H1 (cell line): ENCODE measurements around the gene CHI3L1. TPM values are rescaled to one million over a fixed set of nuclear protein-coding genes. Genes with fewer than 3 reads are reported as not detected.

ENCODE experiments used
- CTCF ChIA-PET: fragments of 300-600 bp; sonication (Branson Sonifier 250); formaldehyde crosslinking; loops from one replicate; lab custom pipeline; 2021; ENCODE audit not compliant: partially characterized antibody; lab: Charles Lee
- POLR2A ChIA-PET: fragments of 300-600 bp; sonication (Branson Sonifier 250); formaldehyde crosslinking; loops from one replicate; lab custom pipeline; 2021; ENCODE audit warnings: inconsistent platforms; ENCODE audit not compliant: partially characterized antibody; lab: Charles Lee
- DNase-seq, 2 experiments: peaks; one replicate each; pipeline versions ENCODE4 v3.0.0 to v3.0.0-alpha.2; 2010 to 2022; ENCODE audit warnings: low spot score in 2 of 2, low read depth in 1 of 2, mixed read lengths in 1 of 2
- FAIRE-seq: peaks from 2 replicates; lab custom pipeline; 2011; peaks lifted over from hg19 to GRCh38; lab: Jason Lieb, UNC
- H2AFZ ChIP-seq: 2 replicates; pipeline ENCODE4 v1.8.1; 2012; ENCODE audit warnings: low read length, inconsistent platforms
- H2AK5ac ChIP-seq: 2 replicates; pipeline ENCODE4 v1.6.1; 2013; ENCODE audit warnings: low read depth, low read length
- H2BK120ac ChIP-seq: replicated peaks from 2 replicates; pipeline ENCODE3; 2013; ENCODE audit warnings: low read depth, low read length, inconsistent platforms
- H2BK12ac ChIP-seq: 2 replicates; pipeline ENCODE4 v1.6.1; 2013; ENCODE audit warnings: low read depth, low read length
- H2BK15ac ChIP-seq: 2 replicates; pipeline ENCODE4 v1.6.1; 2013; ENCODE audit warnings: low read length
- H2BK20ac ChIP-seq: 2 replicates; pipeline ENCODE4 v1.6.1; 2013; ENCODE audit warnings: low read length
- H2BK5ac ChIP-seq: 2 replicates; pipeline ENCODE4 v1.6.1; 2013; ENCODE audit warnings: low read depth, low read length
- H3K14ac ChIP-seq: 2 replicates; pipeline ENCODE4 v1.6.1; 2013; ENCODE audit warnings: inconsistent platforms; ENCODE audit not compliant: insufficient read length
- H3K18ac ChIP-seq: 2 replicates; pipeline ENCODE4 v1.6.1; 2013; ENCODE audit warnings: low read length; ENCODE audit errors: extremely low read depth
- H3K23ac ChIP-seq: 2 replicates; pipeline ENCODE4 v1.6.1; 2013; ENCODE audit warnings: inconsistent platforms; ENCODE audit not compliant: insufficient read length
- H3K23me2 ChIP-seq: 2 replicates; pipeline ENCODE4 v1.6.1; 2013; ENCODE audit warnings: low read depth, low read length
- H3K27ac ChIP-seq: 2 replicates; pipeline ENCODE4 v1.6.1; 2011; ENCODE audit warnings: low read depth, low read length, inconsistent platforms
- H3K27me3 ChIP-seq, 4 experiments: replicated peaks in 1 of 4; 1 replicate in 1 of 4; 2 replicates in 3 of 4; pipeline versions ENCODE4 v1.6.1 to v1.8.1; 2011 to 2013; ENCODE audit warnings: low read length in 3 of 4, mild to moderate bottlenecking in 3 of 4, inconsistent platforms in 2 of 4, mixed read lengths in 2 of 4, moderate library complexity in 1 of 4; ENCODE audit not compliant: control insufficient read depth in 3 of 4, insufficient read depth in 3 of 4; ENCODE audit errors: extremely low read depth in 1 of 4
- H3K36me3 ChIP-seq, 4 experiments: 2 replicates each; pipeline versions ENCODE4 v1.6.1 to v1.8.1; 2011 to 2013; ENCODE audit warnings: mild to moderate bottlenecking in 4 of 4, low read length in 3 of 4, moderate library complexity in 2 of 4, control low read depth in 1 of 4, inconsistent platforms in 1 of 4; ENCODE audit not compliant: insufficient read depth in 4 of 4, control insufficient read depth in 2 of 4
- H3K4ac ChIP-seq: replicated peaks from 2 replicates; pipeline ENCODE3; 2013; ENCODE audit warnings: low read length, low read depth, mixed read lengths, inconsistent platforms; ENCODE audit not compliant: insufficient read length
- H3K4me1 ChIP-seq, 4 experiments: replicated peaks in 1 of 4; 1 replicate in 1 of 4; 2 replicates in 3 of 4; pipeline versions ENCODE4 v1.6.1 to v1.8.1; 2011 to 2013; ENCODE audit warnings: low read length in 3 of 4, inconsistent platforms in 2 of 4, mixed read lengths in 1 of 4; ENCODE audit not compliant: insufficient read depth in 4 of 4, control insufficient read depth in 3 of 4
- H3K4me2 ChIP-seq, 2 experiments: 2 replicates each; pipeline versions ENCODE4 v1.6.1 to v1.8.1; 2011 to 2013; ENCODE audit warnings: low read depth in 2 of 2, low read length in 2 of 2, control low read depth in 1 of 2, inconsistent platforms in 1 of 2, mild to moderate bottlenecking in 1 of 2; ENCODE audit not compliant: insufficient read depth in 1 of 2
- H3K4me3 ChIP-seq, 4 experiments: fragments of 200-600, 300-600 bp in 1 of 4; sonication (generic), shearing (Covaris generic), sonication (Bioruptor Twin) in 1 of 4; 2 replicates each; pipeline versions ENCODE4 v1.5.1 to v1.8.1; 2011 to 2016; ENCODE audit warnings: low read length in 4 of 4, low read depth in 3 of 4, control low read depth in 2 of 4, inconsistent platforms in 2 of 4, mild to moderate bottlenecking in 2 of 4, mixed read lengths in 1 of 4, moderate library complexity in 1 of 4; ENCODE audit not compliant: insufficient read depth in 2 of 4; ENCODE audit errors: extremely low read depth in 1 of 4
- H3K56ac ChIP-seq: replicated peaks from 2 replicates; pipeline ENCODE3; 2013; ENCODE audit warnings: low read depth, mild to moderate bottlenecking, mixed read lengths, low read length, inconsistent platforms; ENCODE audit not compliant: insufficient read length
- H3K79me1 ChIP-seq: 2 replicates; pipeline ENCODE4 v1.6.1; 2013; ENCODE audit warnings: low read depth, low read length, control low read depth
- H3K79me2 ChIP-seq, 2 experiments: 2 replicates each; pipeline versions ENCODE4 v1.6.1 to v1.8.1; 2012 to 2013; ENCODE audit warnings: low read length in 2 of 2, mild to moderate bottlenecking in 2 of 2, inconsistent platforms in 1 of 2; ENCODE audit not compliant: insufficient read depth in 2 of 2, control insufficient read depth in 1 of 2
- H3K9ac ChIP-seq, 4 experiments: replicated peaks in 1 of 4; 1 replicate in 1 of 4; 2 replicates in 3 of 4; pipeline versions ENCODE4 v1.6.1 to v1.8.1; 2011 to 2013; ENCODE audit warnings: low read depth in 3 of 4, low read length in 3 of 4, control low read depth in 2 of 4, mild to moderate bottlenecking in 2 of 4, moderate library complexity in 2 of 4, inconsistent platforms in 1 of 4; ENCODE audit errors: extremely low read depth in 1 of 4
- H3K9me3 ChIP-seq, 2 experiments: 2 replicates each; pipeline versions ENCODE4 v1.6.1 to v1.8.1; 2012 to 2013; ENCODE audit warnings: mild to moderate bottlenecking in 2 of 2, moderate library complexity in 2 of 2, control low read depth in 1 of 2, inconsistent platforms in 1 of 2, low read depth in 1 of 2, low read length in 1 of 2, mixed read lengths in 1 of 2; ENCODE audit not compliant: insufficient read depth in 2 of 2
- H4K20me1 ChIP-seq, 2 experiments: replicated peaks in 1 of 2; 2 replicates each; pipeline versions ENCODE3 to v1.8.1; 2011 to 2013; ENCODE audit warnings: inconsistent platforms in 2 of 2, low read length in 2 of 2, mild to moderate bottlenecking in 1 of 2; ENCODE audit not compliant: insufficient read depth in 2 of 2, control insufficient read depth in 1 of 2
- H4K5ac ChIP-seq: 2 replicates; pipeline ENCODE4 v1.6.1; 2013; ENCODE audit warnings: low read length, low read depth, mixed read lengths, inconsistent platforms; ENCODE audit not compliant: insufficient read length
- H4K8ac ChIP-seq: 2 replicates; pipeline ENCODE4 v1.8.0; 2013; ENCODE audit warnings: mild to moderate bottlenecking, moderate library complexity, low read length, inconsistent platforms; ENCODE audit not compliant: insufficient read depth; ENCODE audit errors: extremely low read depth
- H4K91ac ChIP-seq: replicated peaks from 2 replicates; pipeline ENCODE3; 2013; ENCODE audit warnings: low read length, mixed read lengths, inconsistent platforms; ENCODE audit not compliant: insufficient read length
- ASH2L ChIP-seq: fragments of 200-600, 300-600 bp; sonication (generic); IDR thresholded peaks from one replicate; pipeline ENCODE4 v1.7.1; 2017; ENCODE audit warnings: low read length
- BRCA1 ChIP-seq: IDR thresholded peaks from 2 replicates; pipeline ENCODE4 v1.6.1; 2012; ENCODE audit warnings: low read depth, low read length, improper control_type of control experiment
- CEBPB ChIP-seq: IDR thresholded peaks from 2 replicates; pipeline ENCODE4 v1.6.1; 2012; ENCODE audit warnings: low read depth, low read length
- CREB1 ChIP-seq: IDR thresholded peaks from 2 replicates; pipeline ENCODE4 v1.6.1; 2012; ENCODE audit warnings: inconsistent platforms
- EZH2 ChIP-seq: fragments of 200-600 bp; sonication (generic); IDR thresholded peaks from 2 replicates; pipeline ENCODE4 v1.7.1; 2012; ENCODE audit warnings: low read depth, mild to moderate bottlenecking, moderate library complexity, low read length, inconsistent platforms; ENCODE audit not compliant: severe bottlenecking
- YY1 ChIP-seq: IDR thresholded peaks from 2 replicates; pipeline ENCODE4 v1.6.1; 2011; ENCODE audit warnings: low read depth, mild to moderate bottlenecking, low read length
- WGBS, 2 experiments: shearing (Covaris generic) in 1 of 2; methylation state at CpG; one replicate each; pipeline versions ENCODE4 v1.1.6 to v1.1.7; 2013 to 2015; ENCODE audit warnings: low lambda C conversion rate in 2 of 2, mixed read lengths in 2 of 2, inconsistent platforms in 1 of 2, low coverage in 1 of 2, missing lambda C conversion rate in 1 of 2; ENCODE audit not compliant: insufficient replicate concordance in 2 of 2, insufficient coverage in 1 of 2, insufficient read length in 1 of 2; ENCODE audit errors: extremely low coverage in 1 of 2, missing lambda C conversion rate in 1 of 2; 5-methylcytosine and 5-hydroxymethylcytosine counted together
- polyA plus RNA-seq, 7 experiments: library from polyadenylated mRNA; depleted of rRNA in 3 of 7; stranded (reverse) in 5 of 7; unstranded in 2 of 7; fragments of >200 nt in 5 of 7; fragments of 200-250 nt in 2 of 7; gene quantifications; 1 replicate in 5 of 7; 2 replicates in 1 of 7; 4 replicates in 1 of 7; pipeline versions ENCODE4 v1.2.1 to v1.2.3, GENCODE V29; 2011 to 2013; ENCODE audit warnings: missing spikeins in 2 of 7, mixed read lengths in 2 of 7
- total RNA-seq: library from RNA; stranded (reverse); fragmentation: NEBNext Ultra II Directional; extraction: Animal tissue kit (Norgen Biotek cat#: 25700); gene quantifications from 2 replicates; pipeline ENCODE4 v1.2.1, GENCODE V29; 2021
- TF ChIP-seq, protein P1 (sequence below): IDR thresholded peaks from 2 replicates; pipeline ENCODE4 v1.6.1; 2012; ENCODE audit warnings: inconsistent platforms
- TF ChIP-seq, protein P2 (sequence below), 3 experiments: IDR thresholded peaks; 1 replicate in 2 of 3; 2 replicates in 1 of 3; pipeline versions ENCODE4 v1.5.1 to v1.6.1; 2011; ENCODE audit warnings: low read length in 3 of 3, mild to moderate bottlenecking in 3 of 3, inconsistent platforms in 2 of 3, low read depth in 1 of 3, moderate library complexity in 1 of 3; ENCODE audit not compliant: insufficient read depth in 1 of 3; ENCODE audit errors: control extremely low read depth in 1 of 3

The CHI3L1 gene
- total and polyA plus RNA-seq, 2 of the 8 experiments (the other 6 are each of a cell fraction or from before 2014, with no cell fraction given), result 1.0 TPM; not detected in 1

DNA sequence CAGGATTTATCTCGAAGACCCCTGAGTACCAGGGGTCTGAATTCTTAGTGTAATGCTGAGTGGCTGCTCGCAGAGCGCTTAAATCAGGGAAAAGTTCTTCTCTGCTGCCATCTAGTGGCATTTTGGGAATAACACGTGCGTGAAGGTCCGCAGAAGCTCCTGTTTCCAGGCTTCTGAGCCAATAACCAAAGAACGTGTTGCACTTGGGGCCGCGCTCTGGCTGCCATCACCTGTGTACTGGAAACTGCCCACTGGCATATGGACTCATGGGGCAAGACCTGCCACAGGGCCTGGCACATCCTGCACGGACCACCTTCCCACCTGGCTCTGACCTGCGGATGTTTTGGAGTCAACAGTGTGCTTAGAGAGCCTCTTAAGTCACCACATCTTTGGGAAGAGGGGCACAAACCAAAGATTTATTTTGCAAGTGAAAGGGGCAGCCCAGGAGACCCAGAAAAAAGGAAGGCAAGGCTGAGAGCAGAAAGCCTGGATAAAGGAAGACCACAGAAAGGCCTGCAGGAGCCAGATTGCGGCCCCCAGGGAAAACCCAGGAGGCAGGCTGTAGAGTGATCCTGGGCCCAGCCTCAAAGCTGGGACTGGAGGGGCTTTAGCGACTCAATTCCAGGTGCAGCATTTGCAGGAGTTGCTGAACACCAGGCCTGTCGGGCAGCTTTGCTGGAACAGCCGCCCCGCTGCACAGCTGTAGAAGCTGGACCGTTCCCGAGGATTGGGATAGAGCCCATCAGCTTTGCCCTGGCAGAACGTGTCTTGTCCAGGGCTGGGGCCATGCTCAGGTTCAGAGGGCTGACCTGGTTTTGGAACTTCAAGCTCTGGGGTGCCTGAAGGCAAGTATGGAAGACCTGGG is 30.0 kb upstream of the CHI3L1 start:
- Histone ChIP-seq H2BK5ac (no peak overlapping the region), H3K23me2 (no peaks in the 10 kb centered on the region), H2BK20ac (no peak overlapping the region), H2AK5ac (no peak overlapping the region), H3K27ac (no peak overlapping the region), H3K27me3 (no peaks in the 10 kb centered on the region), H3K9me3 (no peaks in the 10 kb centered on the region), H2BK120ac (no peak overlapping the region), H3K36me3 (no peaks in the 10 kb centered on the region), H4K5ac (no peak overlapping the region), H3K4me1 (peaks cover 0 to 12% (median 11%) of the 10 kb centered on the region in 4 experiments; a peak in 6 of 7 replicates), H3K79me2 (no peaks in the 10 kb centered on the region), H3K4ac (no peak overlapping the region), H3K56ac (peak overlapping the region; percentile 35), H2BK15ac (no peak overlapping the region), H3K4me3 (peak overlapping the region in 2 of 4 experiments; percentile 17 to 40; a peak in 3 of 8 replicates), H4K91ac (no peak overlapping the region), H3K14ac (no peak overlapping the region), H2BK12ac (peak overlapping the region; percentile 82; the same call in 1 of the 2 replicates), H3K23ac (no peak overlapping the region), H2AFZ (peak overlapping the region; percentile 83; the same call in 1 of the 2 replicates), H3K79me1 (no peaks in the 10 kb centered on the region), H3K9ac (no peak overlapping the region), H3K4me2 (peak overlapping the region; percentile 39 to 62), H4K8ac (0 out of 2 replicates have a peak overlapping the region, but pooled peaks have one; percentile 15), H3K18ac (peak overlapping the region; percentile 73; the same call in 1 of the 2 replicates), H4K20me1 (no peaks in the 10 kb centered on the region)
- DNase-seq (peak; percentile 71 to 86), FAIRE-seq (peak; percentile 92)
- CTCF ChIA-PET, result interaction anchor here (0.6 to 18.1 kb wide), 51 partner anchors 9 to 472 kb away, joined by 3 to 479 read pairs (median 10); partner anchors contain the start of genes ADORA1, CHI3L1, CHIT1 and MYBPH
- WGBS, 2 experiments, result 42% methylated on average over 19 of the region's 19 CpGs; no CpG with 5 or more reads in 1 of the 2 experiments
- POLR2A ChIA-PET, result interaction anchor here (0.7 to 1.5 kb wide), 7 partner anchors 9 to 173 kb away, joined by 3 to 4 read pairs (median 3); no protein-coding TSS in a partner anchor
- TF ChIP-seq, protein P1, sequence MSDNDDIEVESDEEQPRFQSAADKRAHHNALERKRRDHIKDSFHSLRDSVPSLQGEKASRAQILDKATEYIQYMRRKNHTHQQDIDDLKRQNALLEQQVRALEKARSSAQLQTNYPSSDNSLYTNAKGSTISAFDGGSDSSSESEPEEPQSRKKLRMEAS, result peak; percentile 84
- TF ChIP-seq YY1, result 0 out of 2 replicates have a peak, but pooled peaks have one; percentile 32
- TF ChIP-seq CREB1, result 0 out of 2 replicates have a peak, but pooled peaks have one; percentile 25
- TF ChIP-seq EZH2, result no peak
- TF ChIP-seq ASH2L, result peak; percentile 62
- no peak for TF ChIP-seq CEBPB
- TF ChIP-seq, protein P2, sequence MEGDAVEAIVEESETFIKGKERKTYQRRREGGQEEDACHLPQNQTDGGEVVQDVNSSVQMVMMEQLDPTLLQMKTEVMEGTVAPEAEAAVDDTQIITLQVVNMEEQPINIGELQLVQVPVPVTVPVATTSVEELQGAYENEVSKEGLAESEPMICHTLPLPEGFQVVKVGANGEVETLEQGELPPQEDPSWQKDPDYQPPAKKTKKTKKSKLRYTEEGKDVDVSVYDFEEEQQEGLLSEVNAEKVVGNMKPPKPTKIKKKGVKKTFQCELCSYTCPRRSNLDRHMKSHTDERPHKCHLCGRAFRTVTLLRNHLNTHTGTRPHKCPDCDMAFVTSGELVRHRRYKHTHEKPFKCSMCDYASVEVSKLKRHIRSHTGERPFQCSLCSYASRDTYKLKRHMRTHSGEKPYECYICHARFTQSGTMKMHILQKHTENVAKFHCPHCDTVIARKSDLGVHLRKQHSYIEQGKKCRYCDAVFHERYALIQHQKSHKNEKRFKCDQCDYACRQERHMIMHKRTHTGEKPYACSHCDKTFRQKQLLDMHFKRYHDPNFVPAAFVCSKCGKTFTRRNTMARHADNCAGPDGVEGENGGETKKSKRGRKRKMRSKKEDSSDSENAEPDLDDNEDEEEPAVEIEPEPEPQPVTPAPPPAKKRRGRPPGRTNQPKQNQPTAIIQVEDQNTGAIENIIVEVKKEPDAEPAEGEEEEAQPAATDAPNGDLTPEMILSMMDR (IDR thresholded peaks at IDR 0.05; ENCODE audit: control extremely low read depth in 1 of 3, insufficient read depth in 1 of 3, low read depth in 1 of 3, low read length in 3 of 3), result peak; percentile 29 to 85 (median 78)
- TF ChIP-seq BRCA1, result no peak
